HG03066 (cell line): ENCODE results near the gene PRKX.
"Not testable (repeated sequence)": the region's sequence is repeated elsewhere in the genome, so short reads cannot be mapped to it uniquely, and the experiment has no call there.

ENCODE experiments used
- ATAC-seq: cut with Tn5 transposase; IDR thresholded peaks from one replicate; pipeline ENCODE4 v1.9.1; 2021; ENCODE audit warnings: low read depth; ENCODE audit not compliant: unreplicated experiment

The PRKX gene

GRCh38 chrX:3712051-3712869 lies 1.2 kb downstream of the PRKX start:
- peak; percentile 6 for ATAC-seq

- ATAC-seq = no peak
Observed at GRCh38 chrX:3711331-3711917, 2.0 kb downstream of the PRKX start.

GRCh38 chrX:3707673-3708274 lies 5.7 kb downstream of the PRKX start:
- not testable (repeated sequence) for ATAC-seq

GRCh38 chrX:3706481-3706880 lies 7.0 kb downstream of the PRKX start:
- no peak for ATAC-seq

- ATAC-seq = not testable (repeated sequence)
Observed at GRCh38 chrX:3703251-3703650, 10.2 kb downstream of the PRKX start.

- not testable (repeated sequence) for ATAC-seq
Observed at GRCh38 chrX:3702095-3702494, 11.4 kb downstream of the PRKX start.

GRCh38 chrX:3701445-3701928 lies 12.0 kb downstream of the PRKX start:
- not testable (repeated sequence) for ATAC-seq

GRCh38 chrX:3699821-3700381 lies 13.5 kb downstream of the PRKX start:
- peak; percentile 38 for ATAC-seq

- no peak for ATAC-seq
Observed at GRCh38 chrX:3697701-3698279, 15.7 kb downstream of the PRKX start.

- no peak for ATAC-seq
Observed at GRCh38 chrX:3697220-3697684, 16.2 kb downstream of the PRKX start.

GRCh38 chrX:3695536-3695935 lies 17.9 kb downstream of the PRKX start:
- no peak for ATAC-seq

GRCh38 chrX:3690140-3690539 lies 23.3 kb downstream of the PRKX start:
- ATAC-seq = no peak

- not testable (repeated sequence) for ATAC-seq
Observed at GRCh38 chrX:3683236-3683635, 30.2 kb downstream of the PRKX start.

GRCh38 chrX:3680459-3680858 lies 33.0 kb downstream of the PRKX start:
- no peak for ATAC-seq

- no peak for ATAC-seq
Observed at GRCh38 chrX:3679669-3680068, 33.8 kb downstream of the PRKX start.

- ATAC-seq = no peak
Observed at GRCh38 chrX:3678328-3678727, 35.1 kb downstream of the PRKX start.

- no peak for ATAC-seq
Observed at GRCh38 chrX:3674881-3675280, 38.6 kb downstream of the PRKX start.

GRCh38 chrX:3669841-3670475 lies 43.5 kb downstream of the PRKX start:
- no peak for ATAC-seq

- ATAC-seq = no peak
Observed at GRCh38 chrX:3666975-3667374, 46.5 kb downstream of the PRKX start.

GRCh38 chrX:3664921-3665320 lies 48.5 kb downstream of the PRKX start:
- ATAC-seq = no peak
